ENCODE results near the gene RRM1. TPM values are rescaled to one million over a fixed set of nuclear protein-coding genes. Genes with fewer than 3 reads are reported as not detected.
A peak's percentile ranks its signal among the peaks of the same experiment; 100 is the strongest.
"Not testable (repeated sequence)": the region's sequence is repeated elsewhere in the genome, so short reads cannot be mapped to it uniquely, and the experiment has no call there.

The RRM1 gene
- total and polyA plus RNA-seq, 2 experiments from 2014 or later: 41.0 to 44.6 TPM

DNA sequence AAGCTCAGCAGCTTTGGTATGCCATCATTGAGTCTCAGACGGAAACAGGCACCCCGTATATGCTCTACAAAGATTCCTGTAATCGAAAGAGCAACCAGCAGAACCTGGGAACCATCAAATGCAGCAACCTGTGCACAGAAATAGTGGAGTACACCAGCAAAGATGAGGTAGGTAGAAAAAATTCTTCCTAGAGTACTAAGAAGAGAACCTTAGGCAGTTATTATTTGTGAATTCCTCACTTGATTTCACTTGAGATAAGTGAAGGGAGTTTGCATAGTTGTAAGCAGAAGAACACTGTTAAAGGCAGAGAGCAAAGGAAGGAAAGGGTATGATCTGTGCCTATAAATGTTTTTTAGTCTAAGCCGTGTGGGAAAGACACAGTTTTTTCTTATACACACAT lies 28.6 kb downstream of the RRM1 start:
- Histone ChIP-seq H3K27ac (no peak overlapping the region), H3K4me1 (ENCODE audit: low read depth) (no peaks in the 10 kb centered on the region), H3K9me3 (ENCODE audit: low read depth) (no peaks in the 10 kb centered on the region), H3K27me3 (no peaks in the 10 kb centered on the region), H3K4me3 (no peak overlapping the region), H3K36me3 (peaks cover 16% of the 10 kb centered on the region)
- no peak for TF ChIP-seq CTCF (IDR thresholded peaks at IDR 0.05; ENCODE audit: low read depth, low read length)
- DNase-seq (ENCODE audit: low read depth in 1 of 2, low spot score in 1 of 2): no peak

DNA sequence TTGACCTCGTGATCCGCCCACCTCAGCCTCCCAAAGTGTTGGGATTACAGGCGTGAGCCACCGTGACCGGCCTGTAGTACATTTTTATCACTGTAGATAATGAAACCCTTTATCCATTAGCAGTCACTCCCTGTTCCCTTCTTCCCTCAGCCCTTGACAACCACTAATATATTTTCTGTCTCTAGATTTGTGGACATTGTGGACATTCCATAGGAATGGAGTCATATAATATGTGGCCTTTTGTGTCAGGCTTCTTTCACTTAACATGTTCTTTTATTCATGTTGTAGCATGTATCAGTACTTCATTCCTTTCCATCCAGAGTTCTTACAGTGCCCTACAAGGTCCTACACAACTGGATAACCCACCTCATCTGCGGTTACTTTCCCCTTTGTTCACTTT lies 30.5 kb downstream of the RRM1 start:
- H3K4me1 ChIP-seq (ENCODE audit: low read depth): peaks cover 3% of the 10 kb centered on the region
- no peak overlapping the region for H3K4me3 ChIP-seq
- no peak overlapping the region for H3K27ac ChIP-seq
- peaks cover 11% of the 10 kb centered on the region for H3K36me3 ChIP-seq
- no peaks in the 10 kb centered on the region for H3K27me3 ChIP-seq
- no peak for TF ChIP-seq CTCF (IDR thresholded peaks at IDR 0.05; ENCODE audit: low read depth, low read length)
- DNase-seq (ENCODE audit: low read depth in 1 of 2, low spot score in 1 of 2): peak in 1 of 2 donors; percentile 25
- no peaks in the 10 kb centered on the region for H3K9me3 ChIP-seq (ENCODE audit: low read depth)

DNA sequence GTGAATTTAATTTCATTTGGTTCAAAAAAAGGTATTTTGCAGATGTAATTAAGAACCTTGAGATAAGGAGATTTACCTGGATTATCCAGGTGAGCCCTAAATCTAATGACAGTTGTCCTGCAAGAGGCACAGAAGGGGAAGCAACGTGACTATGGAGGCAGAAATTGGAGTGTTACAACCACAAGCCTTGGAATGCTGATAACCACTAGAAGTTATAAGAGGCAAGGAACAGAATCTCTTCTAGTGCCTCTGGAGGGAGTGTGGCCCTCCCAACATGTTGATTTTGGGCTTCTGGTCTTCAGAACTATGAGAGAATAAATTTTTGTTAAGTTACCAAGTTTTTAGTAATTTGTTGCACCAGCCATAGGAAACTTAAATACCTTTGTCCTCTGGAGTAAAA lies 32.8 kb downstream of the RRM1 start:
- DNase-seq (ENCODE audit: low read depth in 1 of 2, low spot score in 1 of 2): no peak
- no peaks in the 10 kb centered on the region for H3K9me3 ChIP-seq (ENCODE audit: low read depth)
- H3K27me3 ChIP-seq: no peaks in the 10 kb centered on the region
- H3K4me1 ChIP-seq (ENCODE audit: low read depth): peaks cover 3% of the 10 kb centered on the region
- no peak overlapping the region for H3K4me3 ChIP-seq
- H3K36me3 ChIP-seq: peaks cover 11% of the 10 kb centered on the region
- H3K27ac ChIP-seq: no peak overlapping the region
- TF ChIP-seq CTCF (IDR thresholded peaks at IDR 0.05; ENCODE audit: low read depth, low read length): no peak

DNA sequence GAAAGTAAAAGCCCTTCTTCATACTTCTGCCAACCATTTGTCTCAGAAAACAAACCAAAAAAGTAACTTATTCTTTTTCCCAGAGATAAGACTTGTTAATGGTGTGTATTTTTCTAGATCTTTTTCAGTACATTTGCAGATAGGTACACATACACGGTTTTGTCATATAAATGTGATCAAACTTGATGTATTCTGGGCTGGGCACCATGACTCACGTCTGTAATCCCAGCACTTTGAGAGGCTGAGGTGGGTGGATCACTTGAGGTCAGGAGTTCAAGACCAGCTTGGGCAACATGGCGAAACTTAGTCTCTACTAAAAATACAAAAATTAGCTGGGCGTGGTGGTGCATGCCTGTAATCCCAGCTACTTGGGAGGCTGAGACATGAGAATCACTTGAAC lies 35.6 kb downstream of the RRM1 start:
- not testable (repeated sequence) for DNase-seq (ENCODE audit: low read depth in 1 of 2, low spot score in 1 of 2); H3K4me1 ChIP-seq (ENCODE audit: low read depth); H3K4me3 ChIP-seq; H3K27ac ChIP-seq; H3K36me3 ChIP-seq; H3K9me3 ChIP-seq (ENCODE audit: low read depth); H3K27me3 ChIP-seq

DNA sequence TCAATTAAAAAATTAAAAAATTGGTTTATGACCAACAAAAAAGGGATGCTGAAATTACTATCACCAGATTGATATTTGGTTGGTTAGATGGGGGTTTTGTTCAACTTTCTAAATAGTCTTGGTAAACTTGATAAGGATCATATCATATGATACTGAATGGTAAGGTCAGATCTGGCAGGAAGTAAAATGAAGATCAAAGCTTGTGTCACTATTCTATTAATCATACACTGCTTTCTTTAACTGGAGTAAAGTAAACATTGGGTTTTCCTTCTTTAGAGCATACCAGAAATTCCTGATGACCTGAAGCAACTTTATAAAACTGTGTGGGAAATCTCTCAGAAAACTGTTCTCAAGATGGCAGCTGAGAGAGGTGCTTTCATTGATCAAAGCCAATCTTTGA lies 40.2 kb downstream of the RRM1 start:
- no peak for TF ChIP-seq CTCF (IDR thresholded peaks at IDR 0.05; ENCODE audit: low read depth, low read length)
- Histone ChIP-seq H3K27me3 (no peaks in the 10 kb centered on the region), H3K36me3 (peaks cover 20% of the 10 kb centered on the region), H3K27ac (no peak overlapping the region), H3K4me1 (ENCODE audit: low read depth) (no peaks in the 10 kb centered on the region), H3K9me3 (ENCODE audit: low read depth) (no peaks in the 10 kb centered on the region), H3K4me3 (no peak overlapping the region)
- DNase-seq (ENCODE audit: low read depth in 1 of 2, low spot score in 1 of 2): peak in 1 of 2 donors; percentile 16

- Histone ChIP-seq H3K9me3 (ENCODE audit: low read depth) (no peaks in the 10 kb centered on the region), H3K27ac (no peak overlapping the region), H3K27me3 (no peaks in the 10 kb centered on the region), H3K4me1 (ENCODE audit: low read depth) (no peaks in the 10 kb centered on the region), H3K4me3 (no peak overlapping the region), H3K36me3 (peaks cover 18% of the 10 kb centered on the region)
- DNase-seq (ENCODE audit: low read depth in 1 of 2, low spot score in 1 of 2): no peak
- no peak for TF ChIP-seq CTCF (IDR thresholded peaks at IDR 0.05; ENCODE audit: low read depth, low read length)
These were observed 43.9 kb downstream of the RRM1 start for GRCh38 chr11:4138497-4138896.
